SU-DHL-6 (cell line): ENCODE measurements around the gene SRD5A3.

Source experiments
- H2AFZ ChIP-seq: fragments of 200-600 bp; sonication (generic); 2 replicates; pipeline ENCODE4 v1.6.1; 2014; ENCODE audit warnings: low read depth, mild to moderate bottlenecking, moderate library complexity, mixed read lengths, antibody characterized with exemption, low read length; ENCODE audit not compliant: severe bottlenecking
- H3F3A ChIP-seq: fragments of 200-600 bp; shearing (Covaris generic); 2 replicates; pipeline ENCODE4 v1.6.0; 2016; ENCODE audit warnings: antibody characterized with exemption, mild to moderate bottlenecking; ENCODE audit not compliant: insufficient read depth
- H3K27ac ChIP-seq: fragments of 200-600 bp; sonication (generic); 2 replicates; pipeline ENCODE4 v1.5.1; 2016; ENCODE audit warnings: low read depth, mild to moderate bottlenecking, low read length, moderate library complexity, mixed read lengths
- H3K27me3 ChIP-seq: fragments of 200-600 bp; sonication (generic), shearing (Covaris generic); 2 replicates; pipeline ENCODE4 v1.6.0; 2014; ENCODE audit warnings: mild to moderate bottlenecking, low read length
- H3K36me3 ChIP-seq: fragments of 200-600 bp; sonication (generic); 2 replicates; pipeline ENCODE4 v1.6.1; 2014; ENCODE audit warnings: mild to moderate bottlenecking, low read length, mixed read lengths
- H3K4me2 ChIP-seq: fragments of 300-600, 200-600 bp; shearing (Covaris generic), sonication (generic); 2 replicates; pipeline ENCODE4 v1.6.0; 2014; ENCODE audit warnings: low read length, low read depth, mild to moderate bottlenecking; ENCODE audit not compliant: poor library complexity, severe bottlenecking
- H3K4me3 ChIP-seq: fragments of 200-600 bp; sonication (generic); 2 replicates; pipeline ENCODE4 v1.5.1; 2014; ENCODE audit warnings: antibody characterized with exemption, low read length, mild to moderate bottlenecking, mixed read lengths; ENCODE audit not compliant: insufficient read depth, poor library complexity, severe bottlenecking
- H3K79me2 ChIP-seq: fragments of 200-600 bp; sonication (generic); 2 replicates; pipeline ENCODE4 v1.6.1; 2014; ENCODE audit warnings: mild to moderate bottlenecking, low read length, moderate library complexity; ENCODE audit not compliant: insufficient read depth
- H3K9ac ChIP-seq: fragments of 200-600 bp; sonication (generic); 2 replicates; pipeline ENCODE4 v1.7.0; 2014; ENCODE audit warnings: mild to moderate bottlenecking, low read length
- H3K9me2 ChIP-seq: fragments of 200-600 bp; sonication (generic); replicated peaks from 2 replicates; pipeline ENCODE4 v1.6.1; 2014; ENCODE audit warnings: low read length; ENCODE audit not compliant: insufficient read depth
- H3K9me3 ChIP-seq: fragments of 200-600 bp; sonication (generic); 2 replicates; pipeline ENCODE4 v1.6.1; 2014; ENCODE audit warnings: low read length, mixed read lengths; ENCODE audit not compliant: insufficient read depth
- H4K20me1 ChIP-seq: fragments of 200-600 bp; sonication (generic); 2 replicates; pipeline ENCODE4 v1.6.1; 2014; ENCODE audit warnings: low read depth, mild to moderate bottlenecking, antibody characterized with exemption, low read length, moderate library complexity, mixed read lengths
- EZH2phosphoT487 ChIP-seq: fragments of 200-600 bp; sonication (generic), shearing (Covaris generic); conservative IDR thresholded peaks from 2 replicates; pipeline ENCODE4 v1.6.1; 2018; ENCODE audit warnings: mild to moderate bottlenecking, antibody characterized with exemption, low read length, moderate library complexity, mixed read lengths
- TF ChIP-seq, protein P1 (sequence below): fragments of 200-600 bp; sonication (generic); IDR thresholded peaks from one replicate; pipeline ENCODE4 v1.5.1; 2017; ENCODE audit warnings: antibody characterized with exemption, mild to moderate bottlenecking, low read length, moderate library complexity; ENCODE audit not compliant: insufficient read depth, poor library complexity, severe bottlenecking

SRD5A3 gene

GRCh38 chr4:55409468-55410171, 63.6 kb downstream of the SRD5A3 start:
- TF ChIP-seq, protein P1, sequence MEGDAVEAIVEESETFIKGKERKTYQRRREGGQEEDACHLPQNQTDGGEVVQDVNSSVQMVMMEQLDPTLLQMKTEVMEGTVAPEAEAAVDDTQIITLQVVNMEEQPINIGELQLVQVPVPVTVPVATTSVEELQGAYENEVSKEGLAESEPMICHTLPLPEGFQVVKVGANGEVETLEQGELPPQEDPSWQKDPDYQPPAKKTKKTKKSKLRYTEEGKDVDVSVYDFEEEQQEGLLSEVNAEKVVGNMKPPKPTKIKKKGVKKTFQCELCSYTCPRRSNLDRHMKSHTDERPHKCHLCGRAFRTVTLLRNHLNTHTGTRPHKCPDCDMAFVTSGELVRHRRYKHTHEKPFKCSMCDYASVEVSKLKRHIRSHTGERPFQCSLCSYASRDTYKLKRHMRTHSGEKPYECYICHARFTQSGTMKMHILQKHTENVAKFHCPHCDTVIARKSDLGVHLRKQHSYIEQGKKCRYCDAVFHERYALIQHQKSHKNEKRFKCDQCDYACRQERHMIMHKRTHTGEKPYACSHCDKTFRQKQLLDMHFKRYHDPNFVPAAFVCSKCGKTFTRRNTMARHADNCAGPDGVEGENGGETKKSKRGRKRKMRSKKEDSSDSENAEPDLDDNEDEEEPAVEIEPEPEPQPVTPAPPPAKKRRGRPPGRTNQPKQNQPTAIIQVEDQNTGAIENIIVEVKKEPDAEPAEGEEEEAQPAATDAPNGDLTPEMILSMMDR, result no peak
- no peak for TF ChIP-seq EZH2phosphoT487
- Histone ChIP-seq H3K9me2 (no peaks in the 10 kb centered on the region), H4K20me1 (no peaks in the 10 kb centered on the region), H3K9ac (no peak overlapping the region), H3K4me3 (no peak overlapping the region), H3F3A (no peaks in the 10 kb centered on the region), H3K27ac (no peak overlapping the region), H3K36me3 (peaks cover 3% of the 10 kb centered on the region; the same call in 1 of the 2 replicates), H3K27me3 (no peaks in the 10 kb centered on the region), H3K9me3 (no peaks in the 10 kb centered on the region), H3K79me2 (peaks cover 71% of the 10 kb centered on the region), H3K4me2 (no peak overlapping the region), H2AFZ (no peak overlapping the region)

DNA sequence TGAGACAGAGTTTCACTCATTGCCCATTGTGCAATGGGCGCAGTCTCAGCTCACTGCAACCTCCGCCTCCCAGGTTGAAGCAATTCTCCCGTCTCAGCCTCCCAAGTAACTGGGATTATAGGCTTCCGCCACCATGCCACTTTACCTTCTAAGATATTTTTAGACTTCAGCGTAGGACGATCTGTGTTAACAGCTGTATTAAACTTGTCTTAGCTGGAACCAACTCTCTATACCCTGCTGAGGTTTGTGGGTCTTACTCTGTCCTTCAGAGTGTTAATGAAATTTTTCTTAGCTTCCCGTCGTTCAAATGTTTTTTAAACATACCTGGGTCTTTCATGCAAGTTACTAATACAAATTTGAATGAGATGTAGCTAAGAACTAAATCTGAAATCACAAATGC, 64.4 kb downstream of the SRD5A3 start:
- Histone ChIP-seq H3K9me3 (no peaks in the 10 kb centered on the region), H3K27me3 (no peaks in the 10 kb centered on the region), H2AFZ (no peak overlapping the region), H3K9ac (no peak overlapping the region), H3K4me3 (no peak overlapping the region), H3K36me3 (peaks cover 3% of the 10 kb centered on the region; the same call in 1 of the 2 replicates), H3K9me2 (no peaks in the 10 kb centered on the region), H3K4me2 (no peak overlapping the region), H4K20me1 (no peaks in the 10 kb centered on the region), H3K27ac (no peak overlapping the region), H3K79me2 (peaks cover 63% of the 10 kb centered on the region), H3F3A (no peaks in the 10 kb centered on the region)
- TF ChIP-seq EZH2phosphoT487, result no peak
- TF ChIP-seq, protein P1, result no peak

- H3K27ac ChIP-seq, result no peak overlapping the region
- TF ChIP-seq, protein P1, result no peak
- TF ChIP-seq EZH2phosphoT487, result no peak
- no peak overlapping the region for H2AFZ ChIP-seq
- no peaks in the 10 kb centered on the region for H4K20me1 ChIP-seq
- no peaks in the 10 kb centered on the region for H3K9me3 ChIP-seq
- H3K27me3 ChIP-seq, result no peaks in the 10 kb centered on the region
- no peak overlapping the region for H3K4me3 ChIP-seq
- peaks cover 51% of the 10 kb centered on the region for H3K79me2 ChIP-seq
- H3K4me2 ChIP-seq, result no peak overlapping the region
- H3F3A ChIP-seq, result no peaks in the 10 kb centered on the region
- peaks cover 3% of the 10 kb centered on the region; the same call in 1 of the 2 replicates for H3K36me3 ChIP-seq
- H3K9me2 ChIP-seq, result no peaks in the 10 kb centered on the region
- H3K9ac ChIP-seq, result no peak overlapping the region
These were observed 65.6 kb downstream of the SRD5A3 start for GRCh38 chr4:55411621-55412020.
